Type B pancreatic cell (in vitro differentiated cells): ENCODE data around the gene CD8A. TPM values are rescaled to one million over a fixed set of nuclear protein-coding genes. Genes with fewer than 3 reads are reported as not detected.

Experiments used
- DNase-seq: peaks from one replicate; pipeline ENCODE4 v3.0.0; 2021; ENCODE audit warnings: mixed read lengths; ENCODE audit not compliant: unreplicated experiment; ENCODE audit errors: extremely low spot score
- H3K27ac Mint-ChIP-seq: 2 replicates; pipeline ENCODE4 v1.8.0; 2021; ENCODE audit warnings: mild to moderate bottlenecking, mixed read lengths
- H3K27me3 Mint-ChIP-seq: 2 replicates; pipeline ENCODE4 v1.8.0; 2021; ENCODE audit warnings: mixed read lengths
- H3K36me3 Mint-ChIP-seq: 2 replicates; pipeline ENCODE4 v1.8.0; 2021; ENCODE audit warnings: mixed read lengths
- H3K4me1 Mint-ChIP-seq: one replicate; pipeline ENCODE4 v1.8.0; 2021; ENCODE audit warnings: mixed read lengths; ENCODE audit not compliant: unreplicated experiment
- H3K4me3 Mint-ChIP-seq: 2 replicates; pipeline ENCODE4 v1.8.0; 2021; ENCODE audit warnings: mild to moderate bottlenecking, mixed read lengths
- H3K9me3 Mint-ChIP-seq: 2 replicates; pipeline ENCODE4 v1.8.0; 2021; ENCODE audit warnings: mixed read lengths
- CTCF ChIP-seq: fragments of 200-600 bp; sonication (generic); conservative IDR thresholded peaks from 2 replicates; pipeline ENCODE4 v1.5.0; 2021; ENCODE audit warnings: antibody characterized with exemption, mild to moderate bottlenecking
- total RNA-seq: library from RNA; stranded (reverse); gene quantifications from 2 replicates; pipeline ENCODE4 v1.2.1, GENCODE V29; 2021; ENCODE audit warnings: low replicate concordance

The CD8A gene
- total RNA-seq, 1 donor from 2014 or later: 0.34 TPM

GRCh38 chr2:86832334-86833096 is 41.8 kb upstream of the CD8A start:
- Mint-ChIP-seq H3K9me3 (no peaks in the 10 kb centered on the region), H3K4me1 (peaks cover 6% of the 10 kb centered on the region), H3K4me3 (no peak overlapping the region), H3K27me3 (peaks cover 9% of the 10 kb centered on the region), H3K36me3 (no peaks in the 10 kb centered on the region), H3K27ac (no peak overlapping the region)
- DNase-seq: no peak
- no peak for TF ChIP-seq CTCF

- Mint-ChIP-seq H3K4me3 (no peak overlapping the region), H3K27ac (no peak overlapping the region), H3K36me3 (no peaks in the 10 kb centered on the region), H3K9me3 (no peaks in the 10 kb centered on the region), H3K4me1 (peaks cover 6% of the 10 kb centered on the region), H3K27me3 (peaks cover 9% of the 10 kb centered on the region)
- TF ChIP-seq CTCF: no peak
- DNase-seq: no peak
Observed at GRCh38 chr2:86831537-86831936, 40.8 kb upstream of the CD8A start.

GRCh38 chr2:86826951-86827350 is 36.2 kb upstream of the CD8A start:
- no peak for DNase-seq
- H3K9me3 Mint-ChIP-seq: no peaks in the 10 kb centered on the region
- H3K27me3 Mint-ChIP-seq: peaks cover 13% of the 10 kb centered on the region
- H3K36me3 Mint-ChIP-seq: no peaks in the 10 kb centered on the region
- H3K4me3 Mint-ChIP-seq: no peak overlapping the region
- H3K27ac Mint-ChIP-seq: no peak overlapping the region
- H3K4me1 Mint-ChIP-seq: peaks cover 10% of the 10 kb centered on the region
- TF ChIP-seq CTCF: no peak

- no peak for TF ChIP-seq CTCF
- no peak for DNase-seq
- Mint-ChIP-seq H3K9me3 (no peaks in the 10 kb centered on the region), H3K4me1 (peaks cover 5% of the 10 kb centered on the region), H3K4me3 (no peak overlapping the region), H3K27me3 (peaks cover 9% of the 10 kb centered on the region), H3K27ac (no peak overlapping the region), H3K36me3 (no peaks in the 10 kb centered on the region)
Observed at GRCh38 chr2:86825693-86826381, 35.1 kb upstream of the CD8A start.

- H3K4me1 Mint-ChIP-seq: peaks cover 5% of the 10 kb centered on the region
Observed at GRCh38 chr2:86825036-86825692, 34.5 kb upstream of the CD8A start.

More at GRCh38 chr2:86825036-86825692, 34.5 kb upstream of the CD8A start:
- no peak overlapping the region for H3K27ac Mint-ChIP-seq
- no peaks in the 10 kb centered on the region for H3K36me3 Mint-ChIP-seq
- no peak for TF ChIP-seq CTCF
- H3K27me3 Mint-ChIP-seq: peaks cover 9% of the 10 kb centered on the region
- H3K9me3 Mint-ChIP-seq: no peaks in the 10 kb centered on the region
- no peak for DNase-seq
- H3K4me3 Mint-ChIP-seq: no peak overlapping the region
